Activated CD4-positive, CD25-positive, alpha-beta regulatory T cell treated with anti-CD3 and anti-CD28 coated beads, Interleukin-2, amount 50 U/mL, for 72 hours (primary cell): ENCODE measurements around the gene ALDH2.
"Not testable (repeated sequence)": the region's sequence is repeated elsewhere in the genome, so short reads cannot be mapped to it uniquely, and the experiment has no call there.

Source experiments
- DNase-seq: peaks from one replicate; pipeline ENCODE4 v3.0.0; 2021

The ALDH2 gene

DNA sequence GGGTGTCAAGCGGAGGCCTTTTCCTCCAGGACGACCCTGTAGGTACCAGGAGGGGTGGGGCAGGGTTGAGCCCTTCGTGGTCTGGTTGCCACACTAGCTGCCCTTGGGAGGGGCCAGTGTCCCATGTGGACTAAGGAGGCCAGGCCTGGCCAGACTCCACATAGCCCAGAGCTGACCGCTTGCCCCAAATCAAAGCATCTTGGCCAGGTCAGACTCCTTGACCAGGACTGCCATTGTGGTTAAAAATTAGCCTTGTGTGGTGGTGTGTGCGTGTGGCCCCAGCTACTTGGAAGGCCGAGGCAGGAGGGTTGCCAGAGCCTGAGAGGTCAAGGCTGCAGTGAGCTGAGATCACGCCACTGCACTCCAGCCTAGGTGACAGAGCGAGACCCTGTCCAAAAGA is 24.8 kb downstream of the ALDH2 start:
- DNase-seq, result no peak

GRCh38 chr12:111792155-111792855 is 25.6 kb downstream of the ALDH2 start:
- no peak for DNase-seq

DNA sequence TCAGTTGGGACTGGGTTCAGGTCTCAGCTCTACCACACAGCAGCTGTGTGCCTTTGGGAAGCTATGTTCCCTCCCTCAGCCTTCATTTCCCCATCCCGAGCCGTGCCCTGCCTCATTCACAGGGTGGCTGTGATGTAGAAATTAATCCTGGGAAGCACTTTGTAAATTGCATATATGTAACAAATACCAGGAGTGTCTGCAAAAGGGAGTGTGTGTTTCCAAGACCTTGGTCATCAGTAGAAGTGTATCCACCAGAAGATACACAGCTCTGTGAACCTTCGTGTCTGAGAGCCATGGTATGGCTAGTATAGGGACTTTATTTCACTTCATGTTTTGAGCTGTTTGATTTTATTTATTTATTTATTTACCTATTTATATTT is 26.1 kb downstream of the ALDH2 start:
- no peak for DNase-seq

GRCh38 chr12:111798182-111798581 is 31.4 kb downstream of the ALDH2 start:
- DNase-seq, result no peak

DNA sequence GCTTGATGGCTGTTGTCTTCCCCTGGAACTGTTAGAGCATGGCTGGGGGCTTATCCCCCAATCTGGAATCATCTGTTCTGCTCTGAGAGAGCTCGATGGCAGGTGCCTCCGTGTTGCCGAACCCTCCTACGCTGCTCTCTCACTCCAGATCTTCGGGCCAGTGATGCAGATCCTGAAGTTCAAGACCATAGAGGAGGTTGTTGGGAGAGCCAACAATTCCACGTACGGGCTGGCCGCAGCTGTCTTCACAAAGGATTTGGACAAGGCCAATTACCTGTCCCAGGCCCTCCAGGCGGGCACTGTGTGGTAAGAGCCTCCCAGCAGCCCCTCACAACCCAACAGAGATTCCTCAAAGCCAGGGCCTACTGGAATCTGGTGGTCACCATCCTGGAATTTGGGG is 33.0 kb downstream of the ALDH2 start:
- DNase-seq, result no peak

GRCh38 chr12:111803038-111803626 is 36.4 kb downstream of the ALDH2 start:
- no peak for DNase-seq

DNA sequence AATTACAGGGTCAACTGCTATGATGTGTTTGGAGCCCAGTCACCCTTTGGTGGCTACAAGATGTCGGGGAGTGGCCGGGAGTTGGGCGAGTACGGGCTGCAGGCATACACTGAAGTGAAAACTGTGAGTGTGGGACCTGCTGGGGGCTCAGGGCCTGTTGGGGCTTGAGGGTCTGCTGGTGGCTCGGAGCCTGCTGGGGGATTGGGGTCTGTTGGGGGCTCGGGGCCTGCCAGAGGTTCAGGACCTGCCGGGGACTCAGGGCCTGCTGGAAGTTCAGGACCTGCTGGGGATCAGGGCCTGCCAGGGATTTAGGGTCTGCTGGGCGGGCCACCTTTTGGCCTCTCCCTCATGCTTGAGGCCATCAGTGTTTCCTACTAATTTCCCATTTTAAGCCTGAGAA is 37.1 kb downstream of the ALDH2 start:
- no peak for DNase-seq

- no peak for DNase-seq
Measured at GRCh38 chr12:111806304-111806703, 39.6 kb downstream of the ALDH2 start.

- DNase-seq, result no peak
Measured at GRCh38 chr12:111807232-111807631, 40.5 kb downstream of the ALDH2 start.

DNA sequence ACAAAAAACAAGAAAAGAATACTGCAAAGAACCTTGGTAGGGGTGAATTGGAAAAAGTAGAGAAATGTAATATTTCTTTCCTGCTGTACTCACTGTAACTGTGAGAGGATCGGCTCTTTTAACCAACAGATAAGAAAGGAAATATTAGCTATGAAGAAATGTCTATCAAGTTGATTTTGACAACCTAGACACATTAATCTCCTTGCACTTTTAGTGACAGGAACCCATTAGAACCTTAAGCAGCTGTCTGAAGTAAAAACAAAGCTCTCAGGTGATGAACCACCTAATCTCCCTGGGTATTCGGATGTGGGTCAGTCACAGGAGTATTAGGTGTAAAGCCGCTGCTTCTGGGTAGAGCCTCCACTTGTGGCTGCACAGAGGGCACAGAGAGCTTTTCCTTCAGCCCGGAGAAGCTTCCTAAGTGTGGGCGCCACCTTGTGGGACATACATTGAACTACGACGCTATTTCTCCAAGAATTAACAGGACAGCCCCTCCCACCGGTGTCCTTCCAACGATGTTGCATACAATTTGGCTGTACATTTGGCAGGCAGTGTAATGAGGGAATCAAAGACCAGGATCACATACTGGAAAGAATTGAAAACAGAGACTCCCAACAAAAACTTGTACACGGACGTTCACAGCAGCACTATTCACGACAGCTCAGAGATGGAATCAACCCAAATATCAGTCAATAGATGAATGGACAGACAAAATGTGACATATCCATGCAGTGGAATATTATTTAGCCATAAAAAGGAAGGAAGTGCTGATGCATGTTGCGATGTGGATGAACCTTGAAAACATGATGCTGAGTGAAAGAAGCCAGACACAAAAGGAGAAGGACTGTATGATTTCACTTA is 46.4 kb downstream of the ALDH2 start:
- peak; percentile 58 for DNase-seq

- DNase-seq, result no peak
Measured at GRCh38 chr12:111816065-111816615, 49.4 kb downstream of the ALDH2 start.

DNA sequence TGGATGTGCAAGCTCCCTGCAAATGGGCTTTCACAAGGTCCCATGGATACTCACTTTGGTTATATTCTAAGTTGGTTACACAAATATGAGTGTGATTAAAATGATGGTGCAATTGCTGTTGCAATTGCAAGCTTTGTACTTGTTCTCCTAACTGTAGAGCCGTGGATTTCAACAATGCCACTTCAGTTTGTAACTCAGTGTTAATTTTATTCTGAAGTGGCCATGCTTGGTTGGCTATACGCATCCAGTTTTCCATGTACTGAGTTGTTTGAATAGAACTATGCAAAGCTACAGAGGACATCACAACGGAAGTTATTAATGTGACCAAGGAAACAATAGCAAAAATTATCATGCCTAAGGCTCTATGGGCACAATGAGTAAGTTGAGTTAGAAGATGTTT is 50.2 kb downstream of the ALDH2 start:
- DNase-seq, result not testable (repeated sequence)

- no peak for DNase-seq
Measured at GRCh38 chr12:111818340-111818739, 51.6 kb downstream of the ALDH2 start.

DNA sequence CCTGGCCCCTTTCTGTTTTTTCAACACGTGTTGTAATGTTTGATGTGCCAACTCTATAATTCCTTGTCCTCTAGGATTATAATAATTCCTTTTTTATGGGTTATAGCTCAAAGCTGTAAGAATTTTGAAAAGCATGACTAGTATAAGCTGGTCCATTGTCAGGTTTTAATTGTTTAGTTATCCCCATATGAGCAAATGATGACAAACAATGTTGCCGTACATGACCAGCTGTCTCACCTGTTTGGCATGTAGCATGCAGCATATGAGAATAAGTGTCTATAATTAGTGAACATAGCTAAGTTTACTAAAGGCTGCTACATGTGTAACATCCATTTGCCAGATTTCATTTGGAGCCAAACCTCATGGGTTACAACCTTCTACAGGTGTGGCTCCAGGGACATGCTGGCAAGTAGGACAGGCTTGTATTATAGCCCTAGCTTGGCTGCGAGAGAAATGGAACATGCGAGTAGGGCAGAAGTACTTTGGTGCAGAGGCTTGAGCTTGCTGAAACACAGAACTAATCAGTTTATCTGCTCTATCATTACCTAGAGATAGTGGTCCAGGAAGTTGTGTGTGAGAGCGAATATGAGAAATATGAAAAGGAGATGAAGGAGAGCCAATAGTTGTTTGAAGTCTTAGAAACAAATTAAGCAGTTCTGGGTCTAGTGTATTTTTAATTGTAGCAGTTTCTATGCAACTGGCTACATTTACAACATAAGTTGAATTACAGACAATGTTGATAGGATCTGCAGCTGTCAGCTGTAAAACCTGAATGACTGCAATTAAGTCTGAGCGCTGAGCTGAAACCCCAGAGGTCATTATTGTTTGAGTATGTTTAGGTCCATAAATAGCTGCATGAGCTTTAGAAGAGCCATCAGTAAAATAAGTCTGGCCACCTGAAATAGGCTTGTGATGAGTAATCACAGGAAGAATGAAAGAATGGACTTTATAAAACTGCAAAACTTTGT is 52.7 kb downstream of the ALDH2 start:
- DNase-seq, result no peak

DNA sequence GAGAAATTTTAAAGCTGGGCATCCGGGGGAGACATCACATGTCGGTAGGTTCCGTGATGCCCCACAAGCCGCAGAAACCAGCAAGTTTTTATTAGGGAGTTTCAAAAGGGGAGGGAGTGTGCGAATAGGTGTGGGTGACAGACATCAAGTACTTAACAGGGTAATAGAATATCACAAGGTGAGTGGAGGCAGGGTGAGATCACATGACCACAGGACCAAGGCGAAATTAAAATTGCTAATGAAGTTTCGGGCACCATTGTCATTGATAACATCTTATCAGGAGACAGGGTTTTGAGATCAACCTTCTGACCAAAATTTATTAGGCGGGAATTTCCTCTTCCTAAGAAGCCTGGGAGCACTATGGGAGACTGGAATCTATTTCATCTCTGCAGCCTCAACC is 54.1 kb downstream of the ALDH2 start:
- not testable (repeated sequence) for DNase-seq

- DNase-seq, result no peak
Measured at GRCh38 chr12:111822886-111823285, 56.2 kb downstream of the ALDH2 start.

DNA sequence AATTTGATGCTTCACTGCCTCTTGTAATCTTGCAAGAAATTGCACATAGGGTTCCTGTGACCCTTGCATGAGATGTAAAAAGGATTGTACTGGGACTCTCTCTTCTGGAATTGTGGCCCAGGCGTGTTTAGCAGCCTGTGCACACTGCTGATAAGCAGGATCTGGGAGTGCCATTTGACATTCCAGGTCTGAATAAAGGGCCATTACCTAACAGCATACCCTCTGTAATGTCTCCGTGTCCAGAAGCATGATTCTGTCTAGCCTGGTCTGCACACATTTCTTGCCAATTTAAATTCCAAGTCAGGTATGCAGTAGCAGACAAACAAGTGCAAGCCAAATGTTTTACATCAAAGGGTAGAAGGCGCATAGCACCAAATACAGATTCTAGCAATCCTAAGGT is 57.2 kb downstream of the ALDH2 start:
- no peak for DNase-seq

DNA sequence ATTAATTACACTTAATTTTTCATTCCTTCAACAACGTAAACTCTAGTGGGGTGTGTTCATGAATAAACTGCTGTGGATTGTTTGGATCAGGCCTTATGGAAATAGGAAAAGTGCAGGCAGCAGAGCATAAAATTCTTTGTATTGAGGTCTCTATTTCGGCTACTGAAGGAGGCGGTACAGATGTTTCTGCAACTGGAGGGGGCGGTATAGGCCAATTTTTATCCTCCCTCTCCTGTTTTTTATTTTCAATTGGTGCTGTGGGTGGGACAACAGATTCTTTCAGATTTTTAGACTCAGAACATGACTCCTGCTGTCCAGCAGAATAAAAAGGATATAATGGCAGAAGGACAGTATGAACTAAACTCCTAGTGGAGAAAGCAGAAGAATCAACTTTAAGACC is 57.6 kb downstream of the ALDH2 start:
- not testable (repeated sequence) for DNase-seq

GRCh38 chr12:111825509-111825908 is 58.8 kb downstream of the ALDH2 start:
- DNase-seq, result no peak

- no peak for DNase-seq
Measured at GRCh38 chr12:111826316-111826715, 59.6 kb downstream of the ALDH2 start.

DNA sequence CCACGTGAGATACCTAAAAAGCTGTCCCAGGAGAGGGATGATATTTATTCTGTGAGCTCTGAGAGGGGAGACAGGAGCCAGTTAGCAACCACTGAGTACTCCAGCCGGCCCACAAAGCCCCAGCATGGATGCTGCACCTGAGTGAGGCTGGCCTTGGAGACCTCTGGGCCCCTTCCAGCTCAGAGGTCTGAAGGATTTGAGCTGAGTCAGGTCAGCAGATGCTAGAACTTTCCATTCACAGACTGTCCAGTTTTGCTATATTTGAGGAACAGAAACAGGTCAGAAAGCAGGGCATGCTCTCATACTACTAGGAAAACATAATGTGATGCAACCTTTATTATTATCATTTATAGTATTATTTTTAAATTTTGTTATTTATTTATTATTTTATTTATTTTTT is 60.3 kb downstream of the ALDH2 start:
- DNase-seq, result no peak

DNA sequence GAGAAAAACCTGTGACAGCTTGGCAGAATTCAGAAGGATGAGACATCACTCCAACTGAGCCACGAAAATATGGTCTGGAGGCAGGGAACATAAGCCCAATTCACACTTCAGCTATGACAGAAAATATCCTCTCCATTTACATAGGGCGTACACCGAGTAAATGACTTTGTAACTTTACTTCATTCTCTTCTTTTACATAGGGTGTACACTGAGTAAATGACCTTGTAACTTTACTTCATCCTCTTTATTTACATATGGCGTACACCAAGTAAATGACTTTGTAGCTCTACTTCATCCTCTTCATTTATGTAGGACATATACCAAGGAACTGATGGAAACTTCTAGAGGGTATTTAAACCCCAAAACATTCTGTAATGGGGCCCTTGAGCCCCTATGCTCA is 61.2 kb downstream of the ALDH2 start:
- DNase-seq, result no peak
